HK-2 (cell line): ENCODE measurements around the gene TMEM150A.
"Not testable (repeated sequence)": the region's sequence is repeated elsewhere in the genome, so short reads cannot be mapped to it uniquely, and the experiment has no call there.

Experiments used
- DNase-seq: peaks from one replicate; pipeline ENCODE4 v3.0.0-alpha.2; 2018; ENCODE audit not compliant: unreplicated experiment

Gene TMEM150A

DNA sequence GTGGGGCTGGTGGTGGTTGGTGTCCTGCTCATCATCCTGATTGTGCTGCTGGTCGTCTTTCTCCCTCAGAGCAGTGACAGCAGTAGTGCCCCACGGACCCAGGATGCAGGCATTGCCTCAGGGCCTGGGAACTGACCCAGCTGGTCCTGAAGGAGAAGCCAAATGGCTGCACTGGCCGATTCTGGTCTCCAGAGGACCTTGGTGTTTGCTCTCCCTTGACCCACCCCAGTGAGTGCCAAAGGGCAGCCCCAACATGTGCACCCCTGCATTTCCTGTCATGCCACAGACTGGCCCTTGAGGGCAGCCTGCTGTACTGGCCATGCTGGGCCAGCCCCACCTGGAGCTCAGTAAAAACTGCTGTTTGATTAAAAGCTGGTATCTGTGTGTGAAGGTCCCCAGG lies 9.5 kb downstream of the TMEM150A start:
- no peak for DNase-seq

DNA sequence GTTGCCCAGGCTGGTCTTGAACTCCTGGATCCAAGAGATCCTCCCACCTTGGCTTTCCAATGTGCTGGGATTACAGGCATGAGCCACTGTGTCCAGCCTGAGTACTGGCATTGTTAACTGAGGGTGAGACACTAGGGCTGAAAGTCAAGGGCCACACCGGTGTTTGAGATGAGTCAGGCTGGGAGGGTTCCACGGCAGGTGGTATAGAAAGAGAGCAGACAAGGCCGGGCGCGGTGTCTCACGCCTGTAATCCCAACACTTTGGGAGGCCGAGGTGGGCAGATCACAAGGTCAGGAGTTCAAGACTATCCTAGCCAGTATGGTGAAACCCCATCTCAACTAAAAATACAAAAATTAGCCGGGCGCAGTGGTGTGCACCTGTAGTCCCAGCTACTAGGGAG lies 10.2 kb downstream of the TMEM150A start:
- DNase-seq = not testable (repeated sequence)

GRCh38 chr2:85591563-85591962 lies 10.9 kb downstream of the TMEM150A start:
- no peak for DNase-seq

- no peak for DNase-seq
These were observed 11.5 kb downstream of the TMEM150A start for GRCh38 chr2:85590950-85591349.

- DNase-seq = no peak
These were observed 12.3 kb downstream of the TMEM150A start for GRCh38 chr2:85589982-85590791.

DNA sequence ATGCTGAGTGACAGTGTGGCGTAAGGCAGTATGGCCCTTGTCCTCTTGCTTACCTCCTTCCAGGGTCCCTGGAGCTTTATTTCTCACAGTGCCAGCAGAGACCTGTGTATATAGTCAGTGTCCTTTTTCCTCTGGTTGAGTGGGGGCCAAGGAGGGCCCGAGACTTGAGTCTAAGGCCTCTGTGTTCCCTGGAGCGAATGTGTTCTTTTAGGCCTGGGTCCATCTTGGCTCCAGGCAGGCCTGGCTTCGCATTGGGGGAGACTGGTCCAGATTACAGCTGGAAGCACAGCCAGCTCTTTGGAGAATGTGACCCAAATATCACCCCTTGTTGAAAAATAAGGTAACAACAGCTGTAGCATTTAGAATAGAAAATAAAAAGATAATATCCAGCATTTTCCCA lies 13.3 kb downstream of the TMEM150A start:
- no peak for DNase-seq

DNA sequence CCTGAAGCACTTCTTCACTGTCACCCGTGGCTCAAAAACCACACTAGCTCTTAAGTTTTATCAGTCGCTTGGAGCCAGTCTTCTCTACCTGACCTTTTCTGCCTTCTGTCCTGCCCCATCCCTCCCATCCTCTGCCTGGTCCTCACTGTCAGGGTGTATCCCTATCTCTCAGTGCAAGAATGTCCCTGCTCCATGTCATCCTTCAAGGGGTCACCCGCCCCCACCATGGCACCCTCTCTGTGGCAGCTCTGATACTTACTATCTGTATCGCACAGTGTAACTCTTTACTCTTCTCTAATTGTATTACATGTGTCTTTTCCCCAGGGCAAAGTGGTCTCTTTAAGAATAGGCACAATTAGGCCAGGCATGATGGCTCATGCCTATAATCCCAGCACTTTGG lies 13.9 kb downstream of the TMEM150A start:
- no peak for DNase-seq

GRCh38 chr2:85588236-85588635 lies 14.3 kb downstream of the TMEM150A start:
- no peak for DNase-seq

DNA sequence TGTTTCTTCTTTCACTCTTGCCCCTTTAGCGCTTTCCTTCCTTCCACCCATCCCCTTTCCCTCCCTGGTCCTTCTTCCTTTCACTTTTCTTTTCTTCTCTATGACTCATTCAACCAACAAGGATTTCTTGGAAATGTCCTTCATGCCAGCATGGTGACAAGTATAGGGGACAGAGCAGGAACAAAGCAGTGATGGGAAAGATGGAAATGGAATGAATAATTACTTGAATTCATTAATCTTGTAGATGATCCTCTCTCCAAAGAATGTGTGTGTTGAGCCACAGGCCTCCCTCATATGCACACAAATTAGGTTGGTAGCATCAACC lies 16.8 kb downstream of the TMEM150A start:
- no peak for DNase-seq

- peak; percentile 59 for DNase-seq
These were observed 17.4 kb downstream of the TMEM150A start for GRCh38 chr2:85584857-85585780.

- no peak for DNase-seq
These were observed 18.1 kb downstream of the TMEM150A start, which contains the start of gene VAMP5 for GRCh38 chr2:85584354-85584856. VAMP5 (plus strand) TSS chr2:85584431; CDS start chr2:85584491, 60 bp downstream.

GRCh38 chr2:85583667-85584353 lies 18.7 kb downstream of the TMEM150A start:
- no peak for DNase-seq

GRCh38 chr2:85582492-85582891 lies 20.0 kb downstream of the TMEM150A start:
- no peak for DNase-seq

- DNase-seq = no peak
These were observed 22.3 kb downstream of the TMEM150A start for GRCh38 chr2:85580206-85580605.

DNA sequence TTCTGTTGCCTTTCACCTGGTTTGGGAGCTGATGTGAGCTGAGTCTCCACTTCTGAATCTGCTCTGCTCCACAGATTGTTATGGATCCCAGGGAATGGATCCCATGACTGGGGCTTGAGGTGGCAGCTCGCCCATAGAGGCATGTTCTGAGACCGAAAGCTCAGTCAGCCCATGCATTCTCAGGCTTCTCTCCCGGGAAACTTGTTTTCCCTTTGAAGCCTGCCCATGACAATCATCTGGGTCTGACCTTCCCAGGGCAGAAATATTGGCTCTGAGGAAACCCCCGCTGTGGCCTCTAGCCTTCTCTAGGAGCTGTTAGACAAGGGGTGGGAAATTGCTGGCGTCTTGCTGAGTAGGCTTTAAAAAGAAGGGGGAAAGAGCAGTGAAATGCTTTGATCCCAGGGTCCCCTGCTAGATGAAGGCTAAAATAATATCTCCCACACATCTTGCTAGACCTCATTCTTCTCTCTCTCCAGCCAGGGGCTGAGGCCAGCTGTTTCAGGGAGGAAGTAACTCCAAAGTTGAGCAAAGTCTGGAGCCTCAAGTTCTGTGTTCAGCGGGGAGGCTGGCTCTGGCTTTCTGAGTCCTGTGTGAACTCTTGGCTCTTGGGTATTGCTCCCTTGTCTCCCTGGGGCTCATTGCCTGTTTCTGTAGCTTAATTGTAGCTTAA lies 23.1 kb downstream of the TMEM150A start:
- DNase-seq = no peak

DNA sequence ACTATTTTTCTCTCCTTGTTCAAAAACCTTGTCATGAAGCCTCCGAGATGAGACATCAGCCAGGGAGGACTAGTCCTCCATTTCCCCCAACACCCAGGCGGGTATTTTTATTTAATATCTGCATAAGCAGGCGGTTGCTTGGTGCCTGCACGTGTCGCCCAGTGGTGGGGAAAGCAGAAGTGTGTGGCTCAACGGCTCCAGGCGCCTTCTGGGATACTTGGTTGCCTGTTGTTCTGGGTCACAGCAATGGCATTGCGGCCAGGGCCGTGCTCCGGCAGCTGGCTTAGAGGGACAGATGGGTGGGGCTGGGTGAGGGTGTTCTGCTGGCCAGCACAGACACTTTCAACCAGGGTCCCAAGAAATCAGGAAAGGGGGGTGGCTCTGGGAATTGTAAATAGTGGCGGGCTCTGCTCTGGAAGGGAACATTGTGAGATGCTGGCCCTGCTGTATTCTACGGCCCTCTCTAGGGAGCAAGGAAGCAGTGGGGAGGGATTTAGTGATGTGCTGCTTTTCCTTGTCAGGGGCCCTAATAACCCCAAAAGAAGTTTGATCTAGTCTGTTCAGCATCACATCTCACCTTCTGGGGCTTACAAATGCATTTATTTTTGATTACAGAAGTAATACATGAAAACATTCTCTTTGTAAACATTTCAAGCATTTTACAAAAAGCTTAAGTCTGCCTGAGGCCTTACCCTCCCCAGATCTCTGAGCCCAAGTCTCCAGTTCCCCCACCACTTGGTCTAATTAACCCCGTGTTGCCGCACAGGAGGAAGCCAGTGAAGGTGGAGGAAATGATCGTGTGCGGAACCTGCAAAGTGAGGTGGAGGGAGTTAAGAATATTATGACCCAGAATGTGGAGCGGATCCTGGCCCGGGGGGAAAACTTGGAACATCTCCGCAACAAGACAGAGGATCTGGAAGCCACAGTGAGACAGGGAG lies 24.0 kb downstream of the TMEM150A start:
- no peak for DNase-seq

DNA sequence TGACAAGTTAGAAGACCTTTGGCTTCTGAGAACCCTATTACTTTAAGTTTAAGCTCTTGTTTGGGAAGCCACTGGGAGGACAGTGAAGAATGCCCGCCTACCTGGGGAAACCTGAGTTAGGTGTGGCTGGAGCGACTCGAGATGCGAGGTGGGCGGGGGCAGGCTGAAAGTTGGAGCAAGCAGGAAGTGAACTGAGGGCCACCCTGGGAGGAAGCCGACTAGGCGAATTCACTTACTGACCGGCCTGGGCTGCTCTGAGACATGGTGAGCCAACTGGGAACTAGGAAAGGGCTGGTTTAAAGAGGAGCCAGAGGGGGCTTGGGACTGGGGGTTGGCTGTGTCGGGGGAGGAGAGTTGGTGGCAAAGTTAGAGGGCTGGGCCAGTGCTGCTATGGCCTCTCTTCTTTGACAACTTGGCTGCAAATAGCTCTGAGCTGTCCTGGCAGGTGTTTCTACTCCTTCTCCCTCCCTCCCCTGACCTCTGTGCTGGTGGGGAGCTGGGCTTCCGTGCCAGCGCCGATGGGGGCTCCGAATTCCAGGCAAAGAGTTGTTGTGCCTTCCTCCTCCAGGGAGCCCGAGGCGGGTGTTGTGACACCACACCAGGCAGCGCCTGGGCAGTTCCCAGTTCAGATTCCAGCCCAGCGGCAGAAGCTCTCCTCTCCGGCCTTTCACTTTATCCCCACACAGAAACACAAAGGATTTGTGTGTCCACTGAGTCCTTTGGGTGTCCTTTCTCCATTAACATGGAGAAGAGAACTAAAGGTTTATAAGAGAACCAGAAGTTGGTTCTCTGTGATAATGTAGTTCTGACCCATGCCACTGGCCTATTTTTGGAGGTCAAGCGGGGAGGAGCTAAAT lies 24.9 kb downstream of the TMEM150A start, which contains the start of gene VAMP8:
Gene VAMP8 (plus strand): TSS at position 201 of the 857 bp plus-strand sequence. CDS start 61 bp downstream, at position 262.
- DNase-seq = peak; percentile 70

DNA sequence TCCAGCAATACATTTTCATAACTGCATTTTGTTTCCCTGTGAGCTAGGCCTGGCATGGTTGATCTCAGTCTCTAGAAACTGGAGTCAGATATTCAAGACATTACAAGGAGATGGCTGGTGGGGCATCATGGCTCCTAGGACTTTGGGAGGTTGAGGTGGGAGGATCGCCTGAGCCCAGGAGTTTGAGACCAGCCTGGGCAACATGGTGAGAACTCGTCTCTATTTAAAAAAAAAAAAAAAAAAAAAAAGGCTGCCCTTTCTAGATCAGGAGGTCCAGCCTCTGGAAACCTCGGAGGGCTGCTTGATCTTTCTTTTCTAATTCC lies 25.5 kb downstream of the TMEM150A start:
- DNase-seq = no peak

GRCh38 chr2:85575739-85576138 lies 26.8 kb downstream of the TMEM150A start:
- DNase-seq = no peak
